Activated CD8-positive, alpha-beta memory T cell treated with anti-CD3 and anti-CD28 coated beads, Interleukin-2, amount 50 U/mL, for 24 hours (primary cell): ENCODE results near the gene PLA2G5.
A peak's percentile ranks its signal among the peaks of the same experiment; 100 is the strongest.

Source experiments
- DNase-seq: peaks from one replicate; pipeline ENCODE4 v3.0.0-alpha.2; 2020; ENCODE audit errors: extremely low read depth

Gene PLA2G5

GRCh38 chr1:20090119-20090518 lies 20.1 kb downstream of the PLA2G5 start:
- no peak for DNase-seq

DNA sequence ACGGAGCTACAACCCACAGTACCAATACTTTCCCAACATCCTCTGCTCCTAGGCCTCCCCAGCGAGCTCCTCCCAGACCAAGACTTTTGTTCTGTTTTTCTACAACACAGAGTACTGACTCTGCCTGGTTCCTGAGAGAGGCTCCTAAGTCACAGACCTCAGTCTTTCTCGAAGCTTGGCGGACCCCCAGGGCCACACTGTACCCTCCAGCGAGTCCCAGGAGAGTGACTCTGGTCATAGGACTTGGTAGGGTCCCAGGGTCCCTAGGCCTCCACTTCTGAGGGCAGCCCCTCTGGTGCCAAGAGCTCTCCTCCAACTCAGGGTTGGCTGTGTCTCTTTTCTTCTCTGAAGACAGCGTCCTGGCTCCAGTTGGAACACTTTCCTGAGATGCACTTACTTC lies 20.6 kb downstream of the PLA2G5 start:
- no peak for DNase-seq

DNA sequence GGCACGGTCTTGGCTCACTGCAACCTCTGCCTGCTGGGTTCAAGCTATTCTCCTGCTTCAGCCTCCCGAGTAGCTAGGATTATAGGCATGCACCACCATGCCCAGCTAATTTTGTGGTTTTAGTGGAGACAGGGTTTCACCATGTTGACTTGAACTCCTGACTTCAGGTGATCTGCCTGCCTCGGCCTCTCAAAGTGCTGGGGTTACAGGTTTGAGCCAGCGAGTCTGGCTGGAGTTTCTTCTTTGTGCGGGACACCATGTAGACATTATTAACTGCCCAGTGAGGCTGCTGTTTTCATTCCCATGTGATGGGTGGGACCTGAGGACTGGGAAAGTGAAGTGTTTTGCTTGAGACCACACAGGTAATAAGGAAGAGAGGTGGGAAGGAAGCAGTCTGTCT lies 23.3 kb downstream of the PLA2G5 start:
- no peak for DNase-seq

DNA sequence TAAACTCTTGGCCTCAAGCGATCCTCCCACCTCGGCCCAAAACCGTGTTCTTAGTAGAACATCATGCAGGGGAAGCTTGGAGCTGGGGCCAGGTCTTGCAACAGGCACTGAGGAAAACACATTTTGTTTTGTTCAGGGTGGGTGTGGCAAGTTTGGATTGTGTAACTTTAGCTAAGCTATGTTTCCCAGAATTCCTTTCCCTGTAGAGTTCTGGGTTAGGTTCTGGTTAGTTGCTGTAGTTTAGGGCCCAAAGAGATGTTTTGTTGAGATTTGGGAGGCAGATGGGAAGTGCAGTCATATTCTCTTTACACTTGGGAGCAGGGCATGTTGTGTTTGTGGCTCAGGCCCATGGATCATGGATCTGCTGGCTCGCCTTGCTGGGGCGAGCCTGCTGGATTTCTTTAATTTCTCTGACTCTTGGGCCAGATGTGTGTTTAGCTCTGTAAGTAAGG lies 24.0 kb downstream of the PLA2G5 start:
- DNase-seq, result no peak

- no peak for DNase-seq
Observed at GRCh38 chr1:20095564-20096434, 25.8 kb downstream of the PLA2G5 start.

DNA sequence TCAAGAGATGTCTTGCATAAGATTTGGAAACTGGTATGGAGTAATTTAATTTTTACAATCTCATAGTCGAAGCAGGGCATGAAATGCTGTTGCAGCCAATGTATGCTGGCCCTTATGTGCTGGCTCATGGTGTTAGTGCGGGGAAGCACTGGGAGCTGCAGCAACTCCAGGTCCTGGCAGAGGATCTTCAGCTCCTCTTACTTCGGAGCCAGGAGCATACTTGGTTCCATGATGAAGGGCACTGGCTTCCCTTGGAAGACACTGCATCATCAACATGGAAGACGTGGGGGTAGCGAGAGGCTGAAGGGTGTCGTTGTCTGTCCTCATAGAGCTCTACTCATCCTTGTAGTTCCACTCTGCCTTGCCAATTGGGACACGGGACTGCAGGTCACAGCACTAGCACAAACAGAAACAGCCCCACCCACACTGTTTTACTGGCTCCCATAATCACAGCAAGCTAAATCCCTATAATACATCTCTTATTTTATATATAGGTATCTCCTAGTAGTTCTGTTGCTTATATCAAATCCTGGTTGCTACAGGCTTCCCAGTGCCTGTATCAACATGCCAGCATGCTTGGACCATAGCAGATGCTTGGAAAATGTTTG lies 26.9 kb downstream of the PLA2G5 start:
- DNase-seq, result no peak

DNA sequence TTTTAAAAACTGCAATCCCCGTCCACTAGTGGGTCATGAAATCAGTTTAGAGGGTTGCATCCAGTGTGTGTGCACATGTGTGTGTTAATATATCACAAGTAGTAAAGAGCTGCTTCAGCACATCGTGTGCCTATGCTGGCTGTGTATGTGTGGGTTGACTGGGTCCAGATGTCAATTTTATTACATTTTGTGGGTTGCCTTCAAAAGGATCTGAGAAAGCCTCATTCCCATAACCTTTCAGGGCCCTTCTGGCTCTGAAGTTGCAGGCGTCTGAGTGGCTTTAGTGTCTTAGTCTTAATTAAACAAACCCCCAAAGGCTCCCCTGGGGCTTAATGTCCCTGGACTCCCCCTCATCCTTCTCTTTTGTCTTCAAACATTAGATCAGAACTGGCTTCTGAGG lies 29.5 kb downstream of the PLA2G5 start:
- no peak for DNase-seq

DNA sequence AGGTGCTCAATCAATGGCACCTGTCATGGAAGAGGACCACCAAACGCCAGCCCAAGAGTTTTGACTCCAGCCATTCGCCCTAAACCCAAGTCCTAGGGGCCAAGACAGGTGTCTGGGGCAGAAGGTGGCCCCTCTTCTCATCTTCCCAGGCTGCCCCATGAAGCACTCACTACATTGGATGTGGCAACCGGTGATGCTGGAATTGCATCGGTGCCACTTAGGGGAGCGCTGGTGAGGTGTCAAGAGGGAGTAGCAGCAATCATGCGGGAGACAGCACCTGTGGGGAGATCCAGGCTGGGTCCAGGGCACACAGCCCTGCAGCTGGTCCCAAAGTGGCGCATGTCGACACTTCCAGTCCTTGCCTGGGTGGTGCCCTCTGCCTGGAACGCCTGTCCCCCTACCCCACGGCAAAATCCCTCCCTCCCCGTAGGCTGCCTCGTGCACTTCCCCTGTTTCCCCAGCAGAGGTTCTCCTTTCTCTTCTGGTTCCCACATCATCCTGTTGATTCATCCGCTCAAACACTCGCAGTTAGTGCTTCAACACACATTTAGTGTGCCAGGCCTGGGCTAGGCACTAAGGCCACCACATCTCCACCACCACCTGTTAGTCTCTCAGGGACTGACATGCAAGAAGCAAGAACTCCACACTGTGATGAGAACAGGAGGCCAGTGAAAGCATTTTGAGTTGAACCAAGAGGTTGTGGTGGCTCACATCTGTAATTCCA lies 30.8 kb downstream of the PLA2G5 start:
- DNase-seq, result peak; percentile 5

- no peak for DNase-seq
Observed at GRCh38 chr1:20102875-20103274, 32.9 kb downstream of the PLA2G5 start.

DNA sequence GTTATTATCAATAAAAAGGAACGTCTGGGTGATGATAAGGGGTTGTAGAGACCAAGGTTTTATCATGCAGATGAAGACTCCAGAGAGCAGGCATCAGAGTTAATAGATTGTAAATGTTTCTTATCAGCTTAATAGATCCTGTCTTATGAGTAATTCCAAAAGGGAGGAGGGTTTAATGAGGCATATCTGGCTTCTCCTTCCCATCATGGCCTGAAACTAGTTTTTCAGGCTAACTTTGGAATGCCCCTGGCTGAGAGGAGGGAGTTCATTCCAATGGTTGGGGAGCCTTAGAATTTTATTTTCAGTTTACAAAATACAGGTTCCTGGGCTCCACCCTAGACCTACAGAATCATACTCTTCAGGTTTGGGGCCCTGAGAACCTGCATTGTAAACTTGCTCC lies 35.9 kb downstream of the PLA2G5 start:
- no peak for DNase-seq

DNA sequence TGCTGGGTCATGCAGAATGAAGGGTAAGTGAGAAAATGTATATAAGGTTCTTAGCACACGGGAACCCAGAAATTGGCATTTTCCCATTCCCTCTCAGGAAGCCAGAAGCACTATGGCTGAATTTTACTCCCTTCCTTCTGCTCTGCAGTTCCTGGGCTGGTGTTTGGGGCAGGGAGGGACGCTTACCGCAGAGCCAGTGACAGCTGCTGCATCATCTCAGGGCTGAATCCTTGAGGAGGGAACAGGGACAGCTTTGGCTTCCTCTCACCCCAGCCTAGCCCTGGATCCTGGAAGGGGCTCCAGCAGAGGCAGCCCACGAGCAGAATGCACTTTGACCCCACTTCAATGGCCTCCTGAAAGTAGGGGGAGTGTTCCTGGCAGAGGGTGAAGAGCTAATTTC lies 37.4 kb downstream of the PLA2G5 start:
- no peak for DNase-seq

DNA sequence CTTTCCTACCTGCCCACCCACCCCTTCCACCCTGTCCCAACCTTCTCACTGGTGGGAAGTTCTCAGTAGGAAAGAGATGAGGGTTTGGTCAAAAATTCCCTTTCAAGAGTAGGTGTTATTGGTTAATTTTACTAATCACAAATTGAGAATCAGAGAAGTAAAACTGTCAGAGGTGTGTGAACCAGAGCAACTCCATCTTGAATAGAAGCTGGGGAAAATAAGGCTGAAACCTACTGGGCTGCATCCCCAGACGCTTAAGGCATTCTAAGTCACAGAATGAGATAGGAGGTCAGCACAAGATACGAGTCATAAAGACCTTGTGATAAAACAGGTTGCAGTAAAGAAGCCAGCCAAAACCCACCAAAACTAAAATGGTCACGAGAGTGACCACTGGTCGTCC lies 37.8 kb downstream of the PLA2G5 start:
- DNase-seq, result no peak

DNA sequence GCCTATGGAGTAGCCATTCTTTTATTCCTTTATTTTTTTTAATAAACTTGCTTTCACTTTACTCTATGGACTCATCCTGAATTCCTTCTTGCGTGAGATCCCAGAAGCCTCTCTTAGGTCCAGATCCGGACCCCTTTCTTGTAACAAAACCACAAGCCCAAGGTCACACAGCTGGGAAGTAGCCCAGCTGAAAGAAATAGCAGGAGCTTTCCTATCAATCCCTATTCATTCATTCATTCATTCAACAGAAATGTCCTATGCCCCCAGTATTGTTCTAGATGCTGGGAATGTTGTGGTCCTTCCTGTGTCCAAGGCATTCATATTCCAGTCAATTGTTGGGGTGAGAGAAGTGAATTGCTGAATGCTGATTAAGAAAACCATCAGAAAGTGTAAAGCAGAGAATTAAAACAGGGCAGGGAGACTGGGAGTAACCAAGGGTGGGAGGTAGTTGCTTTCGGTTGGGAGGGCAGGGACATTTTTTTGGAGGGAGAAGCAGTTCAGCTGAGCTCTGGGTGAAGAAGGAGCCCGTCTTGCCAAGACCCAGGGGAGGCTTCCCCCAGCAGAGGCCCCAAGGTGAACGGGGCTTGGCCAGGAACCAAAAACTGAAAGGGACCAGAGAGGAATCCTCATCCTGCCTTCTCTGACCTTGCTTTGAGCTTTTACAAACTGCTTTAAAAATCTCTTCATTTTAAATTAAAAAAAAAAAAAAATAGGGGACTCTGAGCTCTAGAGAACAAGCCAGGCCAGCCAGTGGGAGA lies 38.6 kb downstream of the PLA2G5 start:
- no peak for DNase-seq

GRCh38 chr1:20109223-20109856 lies 39.3 kb downstream of the PLA2G5 start:
- no peak for DNase-seq

DNA sequence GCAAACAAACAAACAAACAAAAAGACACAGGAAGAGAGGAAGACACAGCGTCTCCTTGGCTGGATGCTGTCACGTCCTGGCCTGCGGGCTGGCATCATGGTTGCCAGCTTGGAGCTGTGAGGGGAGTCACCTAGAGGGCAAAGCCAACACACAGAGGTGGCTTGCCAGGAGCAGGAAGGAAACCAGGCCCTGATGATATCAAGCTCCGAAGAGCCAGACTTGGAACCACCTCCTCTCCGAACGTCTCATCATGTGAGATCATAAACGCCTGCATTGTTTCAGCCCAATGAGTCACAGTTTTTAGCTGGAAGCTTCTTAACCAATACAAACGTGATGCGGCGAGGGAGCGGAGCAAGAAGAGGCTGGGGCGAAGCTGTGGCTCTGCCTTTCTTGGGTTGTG lies 40.7 kb downstream of the PLA2G5 start:
- no peak for DNase-seq

- no peak for DNase-seq
Observed at GRCh38 chr1:20111452-20111851, 41.5 kb downstream of the PLA2G5 start.

DNA sequence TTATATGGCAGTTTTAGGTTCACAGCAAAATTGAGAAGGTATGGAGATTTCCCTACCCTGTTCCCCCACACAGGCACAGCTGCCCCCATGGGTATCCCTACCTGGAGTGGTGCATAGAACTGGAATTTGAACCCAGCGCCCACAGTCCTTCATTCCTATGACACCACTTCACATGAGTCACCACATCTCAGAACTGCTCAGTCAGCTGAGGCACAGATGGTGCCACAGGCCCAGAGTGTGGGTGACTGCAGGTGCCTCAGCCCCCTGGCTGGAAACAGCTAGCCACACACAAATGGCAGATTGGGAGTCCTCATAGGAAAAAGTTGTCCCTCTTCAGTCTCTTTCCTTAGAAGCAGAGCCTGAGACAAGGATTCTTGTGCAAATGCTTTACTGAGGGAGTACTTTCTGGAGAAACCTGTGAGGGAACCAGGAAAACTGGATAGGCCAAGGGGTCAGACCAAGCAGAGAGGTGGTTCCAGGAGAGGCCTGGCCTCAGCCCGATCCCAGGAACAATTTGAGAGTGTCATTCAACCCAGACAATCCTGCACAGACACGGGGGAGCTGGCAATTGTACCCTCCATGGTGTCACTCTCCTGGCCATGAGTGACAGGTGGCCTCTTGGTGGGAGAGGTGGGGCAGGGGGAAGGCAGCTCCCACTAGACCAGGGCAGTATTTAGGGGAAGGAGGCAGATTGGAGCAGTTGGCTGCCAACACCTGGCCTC lies 42.4 kb downstream of the PLA2G5 start:
- DNase-seq, result no peak

DNA sequence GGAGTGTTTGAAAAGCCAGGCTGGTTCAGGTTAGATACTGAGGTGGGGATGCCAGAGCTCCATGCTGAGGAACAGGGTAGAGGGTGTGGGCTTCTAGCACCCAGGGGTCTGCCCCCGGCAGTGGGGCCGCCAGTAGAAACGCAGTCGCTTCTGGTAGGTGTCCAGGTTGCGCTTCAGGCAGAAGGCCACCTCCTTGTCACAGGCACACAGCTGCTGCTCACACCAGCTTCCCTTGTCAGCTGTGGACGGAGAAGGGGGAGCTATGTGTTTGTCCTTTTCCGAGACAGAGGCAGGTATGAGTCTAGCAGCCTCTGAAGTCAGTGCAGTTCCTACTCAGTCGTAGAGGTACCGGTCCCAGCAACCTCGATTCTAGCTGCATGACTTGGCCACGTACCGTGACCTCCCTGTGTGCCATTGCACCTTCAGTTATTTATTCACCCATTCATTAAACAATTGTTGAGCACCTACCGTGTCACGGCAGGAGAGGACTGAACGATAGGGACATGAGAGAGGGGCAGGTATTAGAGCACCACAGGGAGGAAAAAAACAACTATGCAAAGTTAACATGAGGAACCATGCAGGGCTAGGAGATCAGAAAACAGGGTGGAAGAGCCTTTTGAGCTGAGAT lies 44.1 kb downstream of the PLA2G5 start:
- no peak for DNase-seq

- no peak for DNase-seq
Observed at GRCh38 chr1:20115479-20115878, 45.5 kb downstream of the PLA2G5 start.

GRCh38 chr1:20115916-20116315 lies 45.9 kb downstream of the PLA2G5 start:
- DNase-seq, result no peak
